GM12873 (cell line): ENCODE measurements around the gene STARD13.

Experiments used
- TF ChIP-seq, protein P1 (sequence below): IDR thresholded peaks from 2 replicates; pipeline ENCODE4 v1.5.1; 2012; ENCODE audit warnings: low read depth, mild to moderate bottlenecking, moderate library complexity, low read length, control low read depth; ENCODE audit not compliant: insufficient read depth; ENCODE audit errors: missing control alignments

STARD13 gene

DNA sequence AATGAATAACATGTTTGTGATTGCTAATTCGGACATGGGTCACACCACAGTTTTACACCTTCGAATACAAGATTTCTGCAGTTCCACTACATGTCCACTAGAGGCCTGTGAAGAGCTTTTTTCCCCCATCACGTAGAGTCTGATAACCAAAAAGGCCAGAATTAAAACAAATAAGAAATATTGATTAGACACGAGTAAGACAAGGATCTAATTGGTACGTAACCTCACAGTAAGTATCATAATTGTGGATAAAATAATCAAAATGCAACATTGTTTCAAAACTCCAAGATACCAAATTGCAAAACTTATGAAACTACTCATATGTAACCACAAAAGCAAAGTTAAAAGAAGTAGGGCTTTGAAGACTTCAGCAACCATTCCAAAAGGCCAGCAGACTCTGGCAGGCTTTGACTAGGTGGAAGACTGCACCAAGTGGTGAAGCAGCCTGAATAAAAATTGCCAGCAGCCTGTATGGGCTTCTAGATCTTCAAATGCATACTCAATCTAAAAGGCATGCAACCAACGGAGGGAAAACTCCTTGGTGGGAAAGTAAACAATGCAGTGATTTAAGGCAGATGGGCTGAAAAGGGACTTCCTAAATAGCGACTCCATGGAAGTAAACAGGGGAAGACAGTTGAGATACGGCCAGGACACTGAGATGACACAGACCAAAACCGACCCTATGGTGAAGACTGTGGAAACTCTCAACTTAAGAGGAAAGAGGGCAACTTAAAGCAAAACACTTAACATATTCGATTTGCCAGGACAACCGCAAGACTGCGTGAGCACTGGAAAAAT, 56.7 kb downstream of the STARD13 start:
- TF ChIP-seq, protein P1, sequence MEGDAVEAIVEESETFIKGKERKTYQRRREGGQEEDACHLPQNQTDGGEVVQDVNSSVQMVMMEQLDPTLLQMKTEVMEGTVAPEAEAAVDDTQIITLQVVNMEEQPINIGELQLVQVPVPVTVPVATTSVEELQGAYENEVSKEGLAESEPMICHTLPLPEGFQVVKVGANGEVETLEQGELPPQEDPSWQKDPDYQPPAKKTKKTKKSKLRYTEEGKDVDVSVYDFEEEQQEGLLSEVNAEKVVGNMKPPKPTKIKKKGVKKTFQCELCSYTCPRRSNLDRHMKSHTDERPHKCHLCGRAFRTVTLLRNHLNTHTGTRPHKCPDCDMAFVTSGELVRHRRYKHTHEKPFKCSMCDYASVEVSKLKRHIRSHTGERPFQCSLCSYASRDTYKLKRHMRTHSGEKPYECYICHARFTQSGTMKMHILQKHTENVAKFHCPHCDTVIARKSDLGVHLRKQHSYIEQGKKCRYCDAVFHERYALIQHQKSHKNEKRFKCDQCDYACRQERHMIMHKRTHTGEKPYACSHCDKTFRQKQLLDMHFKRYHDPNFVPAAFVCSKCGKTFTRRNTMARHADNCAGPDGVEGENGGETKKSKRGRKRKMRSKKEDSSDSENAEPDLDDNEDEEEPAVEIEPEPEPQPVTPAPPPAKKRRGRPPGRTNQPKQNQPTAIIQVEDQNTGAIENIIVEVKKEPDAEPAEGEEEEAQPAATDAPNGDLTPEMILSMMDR = peak; percentile 79

DNA sequence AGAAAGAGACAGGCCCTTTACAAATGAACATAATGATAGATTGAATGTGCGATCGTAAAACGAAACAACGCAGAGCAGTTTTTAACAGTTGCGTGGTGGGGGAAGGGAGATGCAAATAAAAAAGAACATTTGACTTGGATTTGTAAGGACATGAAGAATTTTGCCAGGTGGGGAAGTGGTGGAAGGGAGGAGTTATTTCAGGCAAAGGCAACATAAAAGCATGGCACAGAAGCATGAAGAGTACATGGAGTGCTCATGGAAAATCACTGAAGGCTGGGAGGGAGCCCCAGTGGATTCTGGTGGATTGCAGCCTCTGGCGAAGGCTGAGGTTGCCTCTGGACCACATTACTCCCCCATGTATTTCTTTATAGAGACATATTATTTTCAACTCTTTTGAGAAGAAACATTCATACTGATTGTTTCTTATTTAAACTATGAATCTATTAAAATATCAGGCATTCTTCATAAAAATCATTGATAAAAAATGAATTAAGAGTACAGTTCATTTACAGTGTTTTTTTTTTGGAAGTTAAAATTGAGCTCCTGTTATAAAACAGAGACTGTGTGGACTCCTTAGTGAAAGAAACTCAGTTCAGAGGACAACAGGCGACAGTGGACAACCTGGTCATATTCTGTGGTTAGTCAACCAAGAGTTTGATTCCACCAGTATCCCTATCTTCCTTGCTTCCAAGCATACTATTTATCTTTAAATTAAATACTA, 57.5 kb downstream of the STARD13 start:
- TF ChIP-seq, protein P1 = no peak

DNA sequence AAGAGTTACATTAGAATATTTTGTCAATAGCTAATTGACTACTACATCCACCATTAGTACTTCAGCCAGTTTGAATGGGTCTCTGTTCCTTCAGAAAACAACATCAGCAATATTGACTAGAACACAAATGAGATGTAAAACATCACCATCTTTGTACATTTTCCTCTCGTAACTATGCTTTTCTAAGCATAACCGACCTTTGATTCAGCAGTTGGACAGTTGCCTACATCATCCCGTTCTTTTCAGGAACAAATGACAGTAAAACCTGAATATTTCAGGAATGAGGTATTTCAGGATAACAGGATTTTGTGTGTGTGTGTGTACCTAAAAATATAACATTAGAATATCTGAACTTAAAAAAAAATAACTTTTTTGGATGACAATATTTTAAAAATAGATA, 60.9 kb downstream of the STARD13 start:
- TF ChIP-seq, protein P1 = no peak

DNA sequence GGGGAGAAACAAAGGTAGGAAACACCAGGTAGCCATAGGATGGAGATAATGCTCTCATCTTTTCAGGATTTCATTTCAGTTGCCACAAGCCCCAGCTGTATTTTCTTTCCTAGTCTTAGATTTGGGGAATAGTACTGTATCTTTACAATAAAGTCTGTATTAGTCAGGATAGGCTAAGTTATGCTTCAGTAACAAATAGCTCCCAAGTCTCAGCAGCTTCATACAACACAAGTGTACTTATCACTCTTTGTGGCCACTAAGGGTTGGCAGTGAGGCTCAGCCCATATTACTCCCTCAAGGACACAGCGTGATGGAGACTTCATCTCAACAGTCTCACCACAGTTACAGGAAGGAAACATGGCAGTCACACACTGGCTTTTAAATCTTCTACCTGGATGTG, 61.4 kb downstream of the STARD13 start:
- TF ChIP-seq, protein P1 = no peak

DNA sequence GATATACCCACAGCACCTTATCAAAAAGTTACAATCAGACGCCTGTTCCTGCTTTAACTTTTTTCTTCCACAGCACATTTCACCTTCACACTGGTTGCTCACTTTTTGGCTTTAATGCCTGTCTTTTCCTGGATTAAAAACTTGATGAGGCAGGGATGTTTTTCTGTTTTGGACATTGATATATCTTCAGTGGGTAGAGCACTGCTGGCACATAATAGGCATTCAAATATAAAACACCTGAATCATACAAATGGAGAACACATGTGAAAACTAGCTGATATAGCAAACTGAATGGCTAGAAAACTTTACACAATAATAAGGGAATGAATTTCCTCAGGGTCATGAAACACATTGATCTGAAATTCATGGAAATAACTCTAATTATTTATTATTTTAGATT, 65.6 kb downstream of the STARD13 start:
- TF ChIP-seq, protein P1 = no peak

DNA sequence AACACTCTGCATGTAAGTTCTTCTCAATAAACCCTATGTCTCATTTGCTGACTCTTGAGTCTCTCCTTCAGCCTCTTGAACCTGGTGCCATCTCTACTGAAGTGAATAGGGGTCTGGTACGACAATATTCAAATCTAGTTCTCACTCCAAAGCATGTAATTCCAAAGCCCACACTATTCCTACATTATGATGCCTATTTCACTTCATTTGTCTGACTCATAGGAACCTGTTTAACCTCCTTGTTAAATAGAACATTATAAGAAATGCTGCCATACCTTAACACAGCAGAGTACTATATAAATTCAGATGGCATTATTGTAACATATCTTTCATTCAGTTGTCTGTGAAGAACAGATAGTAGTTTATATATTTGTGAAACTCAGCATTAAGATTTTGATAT, 67.1 kb downstream of the STARD13 start:
- TF ChIP-seq, protein P1 = no peak

DNA sequence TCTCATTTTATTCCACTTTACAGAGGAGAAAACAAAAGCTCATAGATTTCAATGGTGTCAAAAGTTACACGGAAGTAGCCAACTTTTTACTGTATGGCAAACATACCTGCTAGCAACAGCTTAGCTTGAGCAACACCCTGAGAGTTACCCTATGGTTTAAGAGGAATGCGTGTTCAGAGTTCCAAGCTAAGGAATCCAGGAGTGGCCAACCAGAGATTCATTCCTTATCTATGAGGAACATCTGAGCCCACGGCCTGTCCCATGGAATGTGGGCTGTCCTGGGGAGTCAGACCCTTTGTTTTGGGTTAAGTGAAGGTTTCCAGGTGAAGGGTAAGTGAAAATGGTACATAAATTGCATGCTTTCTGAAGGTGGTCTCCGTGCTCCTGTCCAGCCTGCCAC, 67.5 kb downstream of the STARD13 start:
- TF ChIP-seq, protein P1 = no peak
